GM12892 (cell line): ENCODE results near the gene PTRH2.

Source experiments
- DNase-seq: peaks from one replicate; pipeline ENCODE4 v3.0.0; 2011; ENCODE audit not compliant: insufficient read length
- FAIRE-seq: peaks from 2 replicates; lab custom pipeline; 2011; peaks lifted over from hg19 to GRCh38; lab: Jason Lieb, UNC
- POLR2A ChIP-seq: IDR thresholded peaks from 2 replicates; pipeline ENCODE4 v1.6.1; 2011; ENCODE audit warnings: low read depth, low read length, control low read depth
- POLR2AphosphoS5 ChIP-seq: IDR thresholded peaks from 2 replicates; pipeline ENCODE4 v1.6.1; 2011; ENCODE audit warnings: low read depth, low read length, control low read depth
- TAF1 ChIP-seq: IDR thresholded peaks from 2 replicates; pipeline ENCODE4 v1.6.1; 2011; ENCODE audit warnings: low read depth, mild to moderate bottlenecking, control low read depth, low read length, borderline replicate concordance

The PTRH2 gene

GRCh38 chr17:59743842-59744241 is 36.6 kb upstream of the PTRH2 start:
- no peak for TF ChIP-seq POLR2AphosphoS5
- FAIRE-seq (no peak), DNase-seq (no peak)

- FAIRE-seq (no peak), DNase-seq (no peak)
- TF ChIP-seq POLR2AphosphoS5 (no peak), TAF1 (no peak), POLR2A (no peak)
Measured at GRCh38 chr17:59737324-59737723, 30.1 kb upstream of the PTRH2 start.

GRCh38 chr17:59734226-59734625 is 27.0 kb upstream of the PTRH2 start:
- TF ChIP-seq TAF1 (no peak), POLR2AphosphoS5 (no peak), POLR2A (no peak)
- FAIRE-seq (no peak), DNase-seq (no peak)

- DNase-seq (no peak), FAIRE-seq (no peak)
- TF ChIP-seq POLR2AphosphoS5: no peak
- no peak for TF ChIP-seq TAF1
- no peak for TF ChIP-seq POLR2A
Measured at GRCh38 chr17:59733697-59734096, 26.5 kb upstream of the PTRH2 start.

GRCh38 chr17:59730268-59730834 is 23.1 kb upstream of the PTRH2 start:
- FAIRE-seq (no peak), DNase-seq (no peak)
- no peak for TF ChIP-seq TAF1
- no peak for TF ChIP-seq POLR2A
- no peak for TF ChIP-seq POLR2AphosphoS5

- no peak for FAIRE-seq
- TF ChIP-seq TAF1: no peak
- no peak for DNase-seq
Measured at GRCh38 chr17:59727817-59728533, 20.7 kb upstream of the PTRH2 start.

GRCh38 chr17:59725691-59726090 is 18.5 kb upstream of the PTRH2 start:
- FAIRE-seq (no peak), DNase-seq (no peak)
- no peak for TF ChIP-seq TAF1
- no peak for TF ChIP-seq POLR2A
- no peak for TF ChIP-seq POLR2AphosphoS5

GRCh38 chr17:59723607-59724006 is 16.4 kb upstream of the PTRH2 start:
- TF ChIP-seq POLR2A (no peak), TAF1 (no peak), POLR2AphosphoS5 (no peak)
- no peak for DNase-seq
- no peak for FAIRE-seq

- TF ChIP-seq TAF1: no peak
- TF ChIP-seq POLR2AphosphoS5: no peak
- no peak for TF ChIP-seq POLR2A
- DNase-seq: no peak
- no peak for FAIRE-seq
Measured at GRCh38 chr17:59723041-59723440, 15.8 kb upstream of the PTRH2 start.

GRCh38 chr17:59722623-59723022 is 15.4 kb upstream of the PTRH2 start:
- DNase-seq: no peak
- FAIRE-seq: no peak
- TF ChIP-seq POLR2AphosphoS5 (no peak), TAF1 (no peak), POLR2A (no peak)

- no peak for TF ChIP-seq TAF1
- no peak for TF ChIP-seq POLR2AphosphoS5
- TF ChIP-seq POLR2A: no peak
- FAIRE-seq (no peak), DNase-seq (no peak)
Measured at GRCh38 chr17:59719526-59719925, 12.3 kb upstream of the PTRH2 start.

GRCh38 chr17:59716427-59716826 is 9.2 kb upstream of the PTRH2 start:
- FAIRE-seq: no peak

GRCh38 chr17:59714255-59714654 is 7.0 kb upstream of the PTRH2 start:
- FAIRE-seq: no peak
- no peak for DNase-seq
- TF ChIP-seq POLR2AphosphoS5 (no peak), TAF1 (no peak), POLR2A (no peak)

More at GRCh38 chr17:59716427-59716826, 9.2 kb upstream of the PTRH2 start:
- TF ChIP-seq POLR2AphosphoS5 (no peak), POLR2A (no peak), TAF1 (no peak)
- DNase-seq: no peak
